Peyer's patch (tissue), 4 donors: Measurements from ENCODE around the gene FLVCR2. TPM values are rescaled to one million over a fixed set of nuclear protein-coding genes. Genes with fewer than 3 reads are reported as not detected.

Experiments used
- DNase-seq, 3 donors: peaks; one replicate each; pipeline ENCODE4 v3.0.0-alpha.2; 2017 to 2019
- H3K27ac ChIP-seq, 4 donors: fragments of 200-600 bp; sonication (generic); one replicate each; pipeline ENCODE4 v1.5.1; 2016 to 2019
- H3K27me3 ChIP-seq, 2 donors: fragments of 200-600 bp; sonication (generic); one replicate each; pipeline ENCODE4 v1.5.1; 2019
- H3K36me3 ChIP-seq, 3 donors: fragments of 200-600 bp; sonication (generic); one replicate each; pipeline ENCODE4 v1.5.1; 2016 to 2019
- H3K4me1 ChIP-seq, 4 donors: fragments of 200-600 bp; sonication (generic); one replicate each; pipeline ENCODE4 v1.5.1; 2016 to 2019
- H3K4me3 ChIP-seq, 4 donors: fragments of 200-600 bp; sonication (generic); 1 replicate in 3 of 4; 2 replicates in 1 of 4; pipeline ENCODE4 v1.5.1; 2016 to 2019; ENCODE audit warnings: mild to moderate bottlenecking in 1 of 4
- H3K9me3 ChIP-seq, 4 donors: fragments of 200-600 bp; sonication (generic); one replicate each; pipeline ENCODE4 v1.5.1; 2016 to 2019; ENCODE audit warnings: mild to moderate bottlenecking in 1 of 4
- POLR2A ChIP-seq, 2 donors: fragments of 450-650 bp; IDR thresholded peaks; one replicate each; pipeline ENCODE4 v1.5.1; 2017; ENCODE audit warnings: antibody characterized with exemption in 2 of 2, mild to moderate bottlenecking in 2 of 2, moderate library complexity in 2 of 2
- total RNA-seq, 4 donors: library from RNA; depleted of rRNA; stranded (reverse); fragments of >200 nt; gene quantifications; one replicate each; pipeline ENCODE4 v1.1.0, GENCODE V29; 2016
- TF ChIP-seq, protein P1 (sequence below), 6 experiments: fragments of 450-650 bp in 4 of 6; fragments of 200-600 bp in 2 of 6; sonication (generic) in 1 of 6; IDR thresholded peaks; one replicate each; pipeline ENCODE4 v1.5.1; 2017 to 2019; ENCODE audit warnings: antibody characterized with exemption in 6 of 6, mild to moderate bottlenecking in 3 of 6, moderate library complexity in 1 of 6

FLVCR2 gene
- total RNA-seq, 4 donors from 2014 or later = 14.9 to 130 (median 98.8) TPM

DNA sequence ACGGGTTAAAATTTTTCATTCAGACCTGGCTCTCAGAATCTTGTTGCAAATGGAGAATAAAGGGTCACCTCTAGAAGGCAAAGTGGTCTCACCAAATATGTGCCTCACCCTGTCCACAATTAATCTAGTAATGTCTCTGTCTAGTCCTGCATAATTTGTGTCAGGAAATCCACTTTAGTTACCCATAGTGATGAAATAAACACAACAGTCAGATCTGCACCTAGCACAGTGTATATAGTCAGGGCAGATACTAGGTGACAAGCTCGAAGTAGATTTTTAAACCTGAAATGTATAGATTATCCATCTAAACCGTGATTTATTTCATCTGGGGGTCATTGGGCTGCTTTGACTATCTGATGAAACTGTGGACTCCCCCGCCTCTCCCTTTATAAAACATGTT lies 15.9 kb upstream of the FLVCR2 start:
- Histone ChIP-seq H3K4me1 (peaks cover 0 to 5% (median 4%) of the 10 kb centered on the region in 4 donors), H3K9me3 (no peaks in the 10 kb centered on the region), H3K4me3 (no peak overlapping the region), H3K27me3 (no peaks in the 10 kb centered on the region), H3K36me3 (no peaks in the 10 kb centered on the region), H3K27ac (peak overlapping the region in 1 of 4 donors; percentile 45)
- no peak for DNase-seq
- TF ChIP-seq, protein P1, sequence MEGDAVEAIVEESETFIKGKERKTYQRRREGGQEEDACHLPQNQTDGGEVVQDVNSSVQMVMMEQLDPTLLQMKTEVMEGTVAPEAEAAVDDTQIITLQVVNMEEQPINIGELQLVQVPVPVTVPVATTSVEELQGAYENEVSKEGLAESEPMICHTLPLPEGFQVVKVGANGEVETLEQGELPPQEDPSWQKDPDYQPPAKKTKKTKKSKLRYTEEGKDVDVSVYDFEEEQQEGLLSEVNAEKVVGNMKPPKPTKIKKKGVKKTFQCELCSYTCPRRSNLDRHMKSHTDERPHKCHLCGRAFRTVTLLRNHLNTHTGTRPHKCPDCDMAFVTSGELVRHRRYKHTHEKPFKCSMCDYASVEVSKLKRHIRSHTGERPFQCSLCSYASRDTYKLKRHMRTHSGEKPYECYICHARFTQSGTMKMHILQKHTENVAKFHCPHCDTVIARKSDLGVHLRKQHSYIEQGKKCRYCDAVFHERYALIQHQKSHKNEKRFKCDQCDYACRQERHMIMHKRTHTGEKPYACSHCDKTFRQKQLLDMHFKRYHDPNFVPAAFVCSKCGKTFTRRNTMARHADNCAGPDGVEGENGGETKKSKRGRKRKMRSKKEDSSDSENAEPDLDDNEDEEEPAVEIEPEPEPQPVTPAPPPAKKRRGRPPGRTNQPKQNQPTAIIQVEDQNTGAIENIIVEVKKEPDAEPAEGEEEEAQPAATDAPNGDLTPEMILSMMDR (IDR thresholded peaks at IDR 0.05) = no peak
- TF ChIP-seq POLR2A (IDR thresholded peaks at IDR 0.05) = no peak

DNA sequence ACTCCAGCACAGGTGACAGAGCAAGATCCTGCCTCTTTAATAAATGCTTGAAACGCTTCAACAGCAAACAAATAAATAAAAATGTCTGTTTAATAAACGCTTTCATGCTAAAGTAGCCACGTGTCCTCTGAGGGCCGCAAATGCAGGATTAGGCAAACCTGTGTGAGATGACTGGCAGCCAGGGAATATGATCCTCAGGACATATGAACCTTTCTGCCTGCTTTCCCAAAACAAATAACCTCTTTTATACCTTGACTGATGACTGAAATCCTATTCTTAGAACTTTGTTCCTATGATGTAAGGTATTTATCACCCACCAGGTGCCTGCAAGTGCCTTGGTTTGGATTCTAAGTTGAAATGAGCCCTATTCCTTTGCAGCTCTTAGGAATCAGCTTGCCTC lies 14.5 kb upstream of the FLVCR2 start:
- no peak for TF ChIP-seq POLR2A (IDR thresholded peaks at IDR 0.05)
- TF ChIP-seq, protein P1 (IDR thresholded peaks at IDR 0.05) = no peak
- H3K27ac ChIP-seq = no peak overlapping the region
- H3K4me1 ChIP-seq = peaks cover 0 to 5% (median 4%) of the 10 kb centered on the region in 4 donors
- no peaks in the 10 kb centered on the region for H3K9me3 ChIP-seq
- no peak for DNase-seq
- H3K27me3 ChIP-seq = no peaks in the 10 kb centered on the region
- H3K4me3 ChIP-seq = no peak overlapping the region
- H3K36me3 ChIP-seq = no peaks in the 10 kb centered on the region

DNA sequence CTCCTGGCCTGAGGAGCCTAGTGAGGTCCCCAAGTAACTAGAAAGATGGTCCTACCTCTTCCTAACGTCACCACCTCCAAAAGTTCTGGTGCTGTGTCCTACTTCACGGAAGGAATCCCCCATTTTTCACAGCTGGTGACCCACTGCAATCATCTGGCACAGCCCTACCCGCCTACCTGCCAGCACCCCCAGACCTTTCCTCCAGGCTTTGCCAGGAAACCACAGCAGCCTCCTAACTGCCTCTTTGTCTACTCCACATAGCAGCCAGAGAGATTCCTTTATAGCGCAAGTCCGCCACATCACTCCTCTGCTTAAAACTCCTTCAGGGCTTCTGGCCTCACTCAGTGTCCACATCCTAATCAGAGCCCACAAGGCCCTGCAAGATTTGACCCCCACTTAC lies 13.4 kb upstream of the FLVCR2 start:
- no peak overlapping the region for H3K27ac ChIP-seq
- H3K4me1 ChIP-seq = peaks cover 0 to 5% (median 4%) of the 10 kb centered on the region in 4 donors
- no peaks in the 10 kb centered on the region for H3K36me3 ChIP-seq
- no peak overlapping the region for H3K4me3 ChIP-seq
- DNase-seq = no peak
- TF ChIP-seq, protein P1 (IDR thresholded peaks at IDR 0.05) = no peak
- no peak for TF ChIP-seq POLR2A (IDR thresholded peaks at IDR 0.05)
- H3K9me3 ChIP-seq = no peaks in the 10 kb centered on the region
- H3K27me3 ChIP-seq = no peaks in the 10 kb centered on the region

DNA sequence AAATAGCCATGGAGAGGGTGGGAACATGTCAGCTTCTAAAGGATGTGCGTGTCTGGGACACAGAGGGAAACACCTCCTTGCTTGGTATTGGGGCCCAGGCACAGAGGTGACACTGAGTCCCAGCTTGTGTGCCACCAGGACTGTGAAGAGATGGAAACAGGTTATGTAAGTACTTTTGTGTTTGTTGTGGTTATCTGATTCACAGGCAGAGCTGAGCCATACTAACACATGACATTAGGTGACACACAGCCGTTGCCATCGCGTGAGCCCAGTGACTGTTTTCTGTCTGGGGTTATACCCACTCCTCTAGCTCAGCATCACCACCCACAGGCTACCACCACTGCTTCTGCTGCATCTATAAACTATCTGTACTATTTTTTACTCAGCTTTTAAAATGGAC lies 12.1 kb upstream of the FLVCR2 start:
- H3K27ac ChIP-seq = no peak overlapping the region
- TF ChIP-seq POLR2A (IDR thresholded peaks at IDR 0.05) = no peak
- TF ChIP-seq, protein P1 (IDR thresholded peaks at IDR 0.05) = no peak
- no peaks in the 10 kb centered on the region for H3K36me3 ChIP-seq
- H3K9me3 ChIP-seq = no peaks in the 10 kb centered on the region
- H3K4me3 ChIP-seq = no peak overlapping the region
- H3K27me3 ChIP-seq = no peaks in the 10 kb centered on the region
- no peak for DNase-seq
- H3K4me1 ChIP-seq = peaks cover 0 to under 1% (median 0%) of the 10 kb centered on the region in 4 donors

DNA sequence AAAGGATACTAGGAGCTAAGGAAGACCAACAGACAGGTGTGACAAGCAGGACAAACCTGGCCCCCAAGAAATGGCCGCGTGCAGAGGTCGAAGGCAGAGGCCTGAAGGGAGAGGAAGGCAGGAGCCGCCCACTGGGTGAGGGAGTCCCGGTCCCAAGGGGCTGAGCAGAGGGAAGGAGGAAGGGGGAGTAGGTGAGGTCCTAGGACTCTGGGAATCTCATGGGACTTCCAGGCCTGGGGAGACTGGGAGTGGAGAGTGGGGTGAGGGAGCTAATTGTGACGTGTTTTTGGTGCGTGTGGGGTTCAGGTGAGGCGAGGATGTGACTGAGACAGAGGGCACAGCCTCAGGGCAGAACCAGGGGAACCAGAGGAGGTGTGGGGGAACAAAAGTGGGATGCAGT lies 11.7 kb upstream of the FLVCR2 start:
- H3K4me1 ChIP-seq = no peaks in the 10 kb centered on the region
- no peak overlapping the region for H3K4me3 ChIP-seq
- no peak for TF ChIP-seq POLR2A (IDR thresholded peaks at IDR 0.05)
- TF ChIP-seq, protein P1 (IDR thresholded peaks at IDR 0.05) = no peak
- H3K9me3 ChIP-seq = no peaks in the 10 kb centered on the region
- no peaks in the 10 kb centered on the region for H3K27me3 ChIP-seq
- H3K36me3 ChIP-seq = no peaks in the 10 kb centered on the region
- no peak overlapping the region for H3K27ac ChIP-seq
- no peak for DNase-seq

DNA sequence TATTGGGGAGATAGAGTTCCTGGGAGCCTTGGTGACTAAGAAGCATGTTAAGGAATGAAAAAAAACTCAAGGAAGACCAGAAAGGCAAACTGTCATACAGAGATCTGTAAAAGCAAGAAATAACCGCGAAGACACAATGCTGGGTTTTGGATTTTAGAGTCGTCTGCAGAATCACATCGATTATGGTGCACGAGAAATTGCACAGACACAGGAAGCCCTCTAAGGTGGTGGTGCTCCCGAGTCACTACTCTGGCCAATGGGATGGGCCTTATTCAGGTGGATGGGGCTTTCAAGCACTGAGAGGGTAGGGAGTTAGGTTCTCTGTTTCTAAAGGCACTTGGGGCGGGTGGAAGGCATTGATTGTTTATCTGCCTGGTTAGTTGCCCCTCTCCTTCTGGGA lies 10.3 kb upstream of the FLVCR2 start:
- no peaks in the 10 kb centered on the region for H3K9me3 ChIP-seq
- H3K27ac ChIP-seq = no peak overlapping the region
- no peak for DNase-seq
- no peaks in the 10 kb centered on the region for H3K36me3 ChIP-seq
- TF ChIP-seq POLR2A (IDR thresholded peaks at IDR 0.05) = no peak
- TF ChIP-seq, protein P1 (IDR thresholded peaks at IDR 0.05) = no peak
- H3K27me3 ChIP-seq = no peaks in the 10 kb centered on the region
- H3K4me1 ChIP-seq = no peaks in the 10 kb centered on the region
- no peak overlapping the region for H3K4me3 ChIP-seq
